GM21529 (cell line): ENCODE data around the gene NOS1AP.
"Not testable (repeated sequence)": the region's sequence is repeated elsewhere in the genome, so short reads cannot be mapped to it uniquely, and the experiment has no call there.

Experiments used
- ATAC-seq: cut with Tn5 transposase; IDR thresholded peaks from one replicate; pipeline ENCODE4 v1.9.1; 2021; ENCODE audit not compliant: unreplicated experiment

The NOS1AP gene

DNA sequence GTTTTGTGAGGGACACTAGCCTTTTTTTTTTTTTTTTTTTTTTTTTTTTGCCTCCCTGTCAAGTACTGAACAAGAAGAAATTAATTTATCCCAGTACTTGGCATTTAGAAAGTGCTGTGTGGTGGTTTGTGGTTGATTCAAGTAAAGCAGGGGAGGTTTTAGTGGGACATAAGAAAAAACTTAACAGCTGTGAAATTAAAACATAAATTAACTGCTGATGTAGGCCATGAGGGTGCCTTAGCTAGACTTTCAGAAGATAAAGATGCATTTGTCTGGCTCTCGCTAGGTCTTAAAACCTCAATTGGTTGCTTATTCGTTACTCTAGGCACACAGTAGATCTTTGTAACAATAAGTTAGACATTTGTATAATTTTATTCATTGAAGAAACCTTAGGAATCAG is 254.9 kb downstream of the NOS1AP start:
- ATAC-seq: no peak

DNA sequence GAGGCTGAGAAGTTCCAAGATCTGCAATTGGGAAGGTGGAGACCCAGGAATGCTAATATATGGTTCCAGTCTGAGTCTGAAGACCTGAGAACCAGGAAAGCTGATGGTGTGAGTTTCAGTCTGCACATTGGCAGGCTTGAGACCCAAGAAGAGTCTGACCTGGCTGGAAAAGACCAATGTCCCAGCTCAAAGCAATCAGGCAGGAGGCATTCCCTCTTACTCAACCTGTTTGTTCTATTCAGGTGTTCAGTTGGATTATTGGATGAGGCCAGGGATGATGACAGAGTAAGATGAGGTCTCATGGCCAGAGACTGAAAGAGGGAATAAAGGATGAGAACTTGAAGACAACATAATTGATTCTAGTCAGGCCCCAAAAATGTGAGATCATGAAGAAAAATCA is 257.1 kb downstream of the NOS1AP start:
- ATAC-seq: no peak

DNA sequence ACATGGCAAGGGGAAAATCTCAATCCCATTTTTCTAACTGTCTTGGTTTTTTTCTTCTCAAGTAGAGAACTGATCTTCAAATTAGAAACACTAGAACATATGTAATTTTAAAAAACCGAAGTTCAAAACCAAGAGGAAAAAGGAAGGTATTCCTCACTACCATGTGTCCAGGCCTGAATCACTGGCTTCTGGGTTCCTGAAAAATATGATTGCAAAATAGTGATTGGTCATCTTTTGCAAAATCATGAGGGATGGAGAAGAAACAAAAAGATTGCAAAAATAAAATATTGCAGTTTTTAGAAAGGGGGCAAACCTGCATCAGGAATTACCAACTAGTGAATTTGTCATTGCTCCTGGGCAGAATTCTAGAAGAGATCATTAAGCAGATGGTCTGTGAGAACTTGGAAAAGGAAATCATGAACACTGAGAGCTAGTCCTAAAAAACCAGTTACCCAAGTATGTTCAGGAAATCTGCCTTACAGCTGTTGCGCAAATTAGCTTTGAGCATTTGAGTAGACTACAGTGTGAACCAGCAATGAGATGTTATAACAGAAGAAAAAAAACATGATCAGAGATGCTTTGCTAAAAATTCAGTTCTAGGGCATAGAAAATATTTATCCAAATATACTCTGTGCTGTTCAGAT is 257.8 kb downstream of the NOS1AP start:
- ATAC-seq: no peak

DNA sequence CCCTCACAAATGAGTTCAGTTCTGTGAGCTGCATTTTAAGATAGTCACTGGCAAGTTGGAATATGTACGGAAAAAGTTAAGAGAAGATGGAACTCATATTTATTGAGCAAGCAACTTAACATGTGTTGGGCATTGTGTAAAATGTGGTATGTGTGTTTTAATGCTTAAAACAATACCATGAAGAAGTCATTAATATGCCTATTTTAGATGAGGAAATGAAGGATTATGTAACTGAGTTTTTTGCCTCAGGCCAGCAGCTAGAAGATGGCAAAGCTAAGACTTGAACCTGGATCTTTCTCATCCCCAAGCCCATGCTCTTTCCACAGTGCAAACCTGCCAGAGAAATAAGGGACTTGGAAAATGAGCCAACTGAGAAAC is 258.3 kb downstream of the NOS1AP start:
- ATAC-seq: no peak

DNA sequence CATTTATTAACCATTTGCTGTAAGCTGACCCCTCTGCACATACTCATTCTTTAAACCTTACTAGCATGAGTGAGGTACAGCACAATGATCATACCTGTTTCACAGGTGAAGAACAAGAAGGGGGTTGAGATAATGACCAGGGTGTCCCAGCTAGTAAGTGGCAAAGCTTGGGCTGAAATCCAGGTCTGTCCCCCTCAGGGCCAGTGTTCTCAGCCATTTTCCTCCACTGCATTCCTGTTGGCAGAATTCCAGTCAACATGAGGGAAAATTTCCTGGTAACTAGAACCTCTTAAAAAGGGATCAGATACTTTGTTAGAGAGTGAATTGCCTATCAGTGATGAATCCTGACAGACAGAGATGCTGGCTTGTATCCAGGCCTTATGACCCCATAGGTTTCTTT is 259.0 kb downstream of the NOS1AP start:
- ATAC-seq: no peak

DNA sequence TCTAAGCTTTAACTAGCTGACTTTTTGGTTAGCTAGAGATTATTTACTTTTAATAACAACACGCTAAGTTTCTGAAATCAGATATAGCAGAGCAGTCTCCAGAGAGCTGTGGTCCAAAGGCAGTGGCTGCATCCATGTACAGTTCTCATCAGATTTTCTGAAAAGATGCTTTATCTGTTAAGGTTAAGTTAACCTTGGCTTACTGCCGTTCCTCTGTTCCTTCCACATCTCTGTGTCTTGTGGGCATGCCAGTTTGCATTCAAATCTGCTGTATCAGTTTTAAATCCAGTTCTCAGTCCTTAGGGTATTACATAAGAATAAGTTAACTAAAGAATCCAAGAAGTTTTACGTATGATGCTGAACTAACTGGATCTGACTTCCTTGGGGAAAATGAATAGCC is 260.3 kb downstream of the NOS1AP start:
- ATAC-seq: no peak

DNA sequence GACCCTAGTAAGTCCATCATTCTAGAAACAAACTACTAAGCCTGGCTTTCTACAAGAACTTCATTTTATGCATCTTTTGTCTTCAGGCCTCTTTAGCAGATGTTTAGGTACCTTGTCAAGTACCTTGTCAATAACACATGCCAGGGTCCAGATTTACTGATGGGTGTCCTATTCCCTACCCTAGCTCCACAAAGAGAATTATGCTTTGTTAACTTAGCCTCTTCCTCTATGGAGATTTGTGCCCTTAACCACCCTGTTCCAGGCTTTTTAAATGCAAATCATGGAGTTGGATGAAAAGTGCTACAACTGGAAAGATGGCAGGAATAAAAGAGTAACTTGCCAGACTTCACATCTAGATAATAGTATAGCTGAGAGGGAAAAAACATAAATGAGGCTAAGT is 264.5 kb downstream of the NOS1AP start:
- no peak for ATAC-seq

DNA sequence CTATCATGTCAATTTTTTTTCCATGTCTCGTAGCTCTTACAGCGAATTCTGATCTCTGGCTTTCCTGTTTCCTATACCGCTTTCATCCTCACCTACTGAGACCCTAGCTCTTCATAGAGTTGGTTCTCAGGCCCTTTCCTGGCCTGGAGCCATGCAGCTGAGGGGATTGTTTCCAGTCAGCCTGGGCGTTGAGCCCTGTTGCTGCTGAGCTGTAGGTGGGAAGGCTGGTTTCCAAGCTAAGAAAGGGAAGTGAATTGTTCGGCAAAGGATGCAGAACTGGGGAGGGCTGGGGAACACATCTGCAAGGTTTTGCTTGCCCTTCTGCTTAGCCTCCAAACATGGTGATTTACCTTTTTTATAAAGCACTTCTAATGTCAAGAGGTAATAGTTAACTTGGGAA is 265.6 kb downstream of the NOS1AP start:
- ATAC-seq: no peak

DNA sequence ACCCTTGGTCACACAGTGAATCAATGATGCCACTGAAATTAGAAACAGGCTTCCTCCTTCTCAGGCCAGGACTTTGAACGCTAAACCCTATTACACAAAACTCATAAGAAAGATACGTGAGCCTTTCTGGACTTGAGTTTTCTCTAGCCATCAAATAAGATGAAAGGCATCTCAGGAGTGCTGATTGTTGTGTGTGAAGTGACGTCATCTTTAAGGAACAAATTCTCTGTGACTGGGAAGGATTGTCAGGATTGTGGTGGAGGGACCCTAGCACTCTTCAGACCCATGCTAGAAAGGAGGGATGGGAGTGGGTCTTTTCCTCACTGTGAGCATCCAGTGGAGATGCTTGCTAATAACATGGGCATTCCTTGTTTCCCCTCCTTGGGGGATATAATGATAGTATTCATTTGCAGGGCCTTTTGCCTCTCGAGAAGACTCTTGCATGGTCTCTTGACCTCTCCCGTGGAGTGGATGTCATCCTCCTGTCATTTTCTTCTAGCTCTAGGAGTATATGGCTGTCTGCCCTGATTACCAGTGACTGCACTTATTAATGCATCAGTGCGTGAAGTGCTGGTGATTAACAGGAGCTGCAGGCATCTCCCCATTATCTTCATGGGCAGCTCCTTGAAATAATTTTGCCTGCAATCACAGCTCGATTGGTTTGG is 267.3 kb downstream of the NOS1AP start:
- ATAC-seq: no peak

DNA sequence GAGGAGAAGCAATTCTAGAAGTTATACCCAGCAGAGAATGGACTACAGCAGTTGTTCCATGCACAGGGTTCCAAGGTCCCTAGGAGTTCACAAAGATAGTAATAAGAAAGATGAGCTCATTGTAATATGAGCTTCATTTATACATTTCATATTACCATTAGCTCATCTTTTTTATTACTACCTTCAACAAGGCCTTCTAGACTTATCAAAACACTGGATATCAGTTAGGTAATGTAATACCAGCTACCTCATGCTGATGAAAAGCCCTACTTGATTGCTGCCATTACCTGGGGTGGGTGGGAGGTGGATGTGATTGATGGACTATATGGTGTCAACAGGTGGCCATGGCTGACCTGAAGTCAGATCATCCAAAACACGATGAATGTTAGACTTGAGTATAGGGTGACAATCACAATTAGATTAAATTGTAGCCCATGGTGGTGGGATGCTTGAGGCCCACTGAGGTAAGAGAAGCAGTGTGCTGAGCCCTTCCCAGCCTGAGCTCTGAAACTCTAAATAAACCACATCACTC is 273.0 kb downstream of the NOS1AP start:
- no peak for ATAC-seq

DNA sequence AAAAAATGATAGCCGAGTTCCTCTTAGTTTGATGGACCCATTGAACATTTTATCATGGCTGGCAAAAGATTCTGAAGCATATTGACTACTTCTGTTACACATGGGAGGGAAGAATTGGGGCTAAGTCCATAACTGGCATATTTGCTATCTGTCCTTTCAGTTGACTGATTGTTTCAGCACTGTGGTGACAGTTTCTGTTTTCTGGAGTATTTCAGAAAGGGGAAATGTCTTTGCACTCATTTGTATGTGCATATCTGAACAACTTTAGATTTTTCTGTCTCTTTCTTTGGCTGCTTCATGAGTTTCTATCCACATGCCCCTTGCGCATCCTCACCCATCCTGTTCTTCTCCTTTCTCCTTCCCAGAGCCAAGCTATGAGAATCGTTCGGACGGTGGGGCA is 274.0 kb downstream of the NOS1AP start:
- ATAC-seq: no peak

DNA sequence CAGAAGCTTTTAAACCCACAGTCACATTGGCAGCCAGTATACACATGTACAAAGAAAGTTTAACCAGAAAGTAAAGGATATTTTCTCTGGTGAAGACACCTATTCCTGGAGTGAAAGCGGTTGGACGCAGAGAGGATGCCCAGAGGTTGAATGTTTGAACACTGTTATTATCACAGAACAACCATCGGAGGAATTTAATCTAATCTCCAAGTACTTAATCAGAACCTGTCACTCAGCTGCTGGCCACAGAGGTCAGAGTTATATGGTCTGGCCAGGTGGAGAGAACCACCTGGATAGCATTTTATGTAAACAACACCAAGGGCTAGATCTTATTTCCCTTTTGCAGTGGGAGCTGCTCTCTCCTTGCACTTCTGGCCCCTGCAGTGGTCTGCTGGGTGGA is 277.8 kb downstream of the NOS1AP start:
- ATAC-seq: no peak

DNA sequence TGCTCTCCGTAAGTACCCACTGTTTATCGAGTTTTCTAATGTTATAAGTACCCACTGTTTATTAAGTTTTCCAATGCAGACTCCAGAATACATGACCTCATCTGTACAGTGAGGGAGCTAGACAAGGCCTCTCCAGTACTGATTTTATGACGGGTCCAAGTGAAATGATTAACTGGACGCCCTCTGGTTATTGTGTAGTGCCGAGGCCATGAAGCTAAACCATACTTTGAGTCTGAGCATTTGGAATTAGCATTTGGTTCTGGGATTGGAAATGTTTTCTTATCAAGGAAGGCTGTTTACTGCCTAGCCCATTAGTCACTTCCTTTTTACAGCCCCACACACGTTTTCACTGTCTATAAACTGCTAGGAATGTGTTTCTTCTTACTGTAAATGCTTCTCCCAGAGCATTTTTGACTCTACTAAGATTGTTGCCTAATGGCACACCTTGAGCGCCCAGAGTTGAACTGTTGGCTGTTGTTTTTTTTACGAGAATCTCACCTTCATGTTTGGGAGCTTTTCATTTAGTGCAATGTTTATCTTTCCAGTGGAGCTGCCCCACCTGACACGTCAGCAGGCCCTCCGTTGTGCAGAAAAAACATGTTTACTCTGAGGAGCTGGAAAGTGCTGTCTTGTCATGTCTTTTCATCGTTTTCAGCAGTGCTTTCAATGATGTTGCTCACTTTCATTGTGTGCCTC is 280.3 kb downstream of the NOS1AP start:
- ATAC-seq: no peak

DNA sequence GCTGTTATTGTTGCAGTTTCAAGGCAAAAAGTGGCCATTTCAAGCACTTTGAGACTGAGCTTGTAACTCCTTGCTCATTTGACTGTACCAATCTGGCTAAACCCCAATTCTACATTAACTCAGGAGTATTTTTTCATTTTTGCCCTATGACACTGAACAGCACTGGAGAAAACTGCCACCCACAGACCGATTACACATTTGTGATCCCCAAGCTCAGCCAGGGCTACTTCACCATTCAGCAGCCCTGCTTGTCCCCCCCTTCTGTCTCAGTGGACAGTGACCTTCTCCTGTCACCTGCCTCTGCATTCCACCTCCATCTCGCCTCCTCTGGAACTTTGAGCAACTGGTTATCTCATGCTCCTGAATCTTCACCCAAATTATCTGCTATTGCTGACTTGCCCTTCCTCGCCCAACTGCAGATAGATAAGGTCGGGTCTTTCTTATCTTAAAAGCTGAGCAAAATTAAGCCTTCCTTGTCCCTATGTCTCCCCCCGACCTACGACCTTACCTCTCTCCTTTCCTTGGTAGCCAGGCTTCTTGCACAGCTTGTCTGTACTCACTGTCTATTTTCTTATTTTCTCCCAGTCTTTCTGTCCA is 281.9 kb downstream of the NOS1AP start:
- no peak for ATAC-seq

DNA sequence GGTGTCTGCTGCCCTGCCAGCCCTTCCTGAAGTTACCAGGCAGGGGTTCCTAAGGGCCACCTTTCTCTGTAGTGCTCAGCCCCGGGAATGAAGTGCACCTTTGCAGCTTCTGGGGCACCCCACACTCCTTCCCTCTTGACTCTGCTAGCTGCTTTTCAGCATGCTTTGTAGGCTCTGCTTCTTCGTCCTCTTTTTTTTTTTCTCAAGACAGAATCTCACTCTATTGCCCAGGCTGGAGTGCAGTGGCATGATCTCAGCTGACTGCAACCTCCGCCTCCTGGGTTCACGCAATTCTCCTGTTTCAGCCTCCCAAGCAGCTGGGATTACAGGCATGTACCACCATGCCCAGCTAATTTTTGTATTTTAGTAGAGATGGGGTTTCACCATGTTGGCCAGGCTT is 282.4 kb downstream of the NOS1AP start:
- not testable (repeated sequence) for ATAC-seq

DNA sequence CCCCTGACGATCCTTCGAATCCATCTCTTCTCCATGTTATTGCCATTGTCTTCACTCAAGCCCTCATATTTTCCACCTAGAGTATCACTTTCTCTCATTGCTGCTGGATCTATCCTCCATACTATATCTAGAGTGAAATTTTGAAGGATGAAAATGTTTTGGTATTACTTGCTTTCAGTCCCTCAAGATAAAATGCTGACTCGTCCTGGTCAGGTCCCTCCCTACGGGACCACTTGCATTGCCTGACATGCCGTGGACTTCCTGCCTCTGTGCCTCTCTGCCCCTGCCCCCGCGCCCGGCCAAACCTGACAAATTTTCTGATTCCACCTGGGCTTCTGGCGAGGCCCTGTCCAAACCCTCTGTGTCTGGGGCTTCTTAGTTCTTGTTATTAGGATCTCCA is 283.6 kb downstream of the NOS1AP start:
- ATAC-seq: no peak

DNA sequence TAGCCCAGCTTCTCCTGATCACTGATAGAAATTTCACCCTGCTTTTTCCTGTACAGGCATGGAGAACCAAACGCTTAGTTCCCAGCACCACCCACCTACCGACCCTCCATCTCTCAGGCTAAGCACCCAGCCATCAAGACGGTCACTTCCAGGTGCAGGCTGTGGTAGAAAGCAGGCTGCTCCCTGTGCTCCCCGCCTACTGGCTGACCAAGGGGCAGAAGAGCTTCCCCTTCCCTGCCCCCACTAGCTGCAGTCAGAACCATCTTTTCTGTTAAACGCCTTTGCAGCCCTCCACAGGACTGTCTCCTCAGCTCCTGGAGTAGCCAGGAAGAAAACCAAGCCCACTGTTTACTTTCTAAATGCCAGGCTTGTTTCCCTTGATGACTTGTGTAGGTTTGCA is 284.2 kb downstream of the NOS1AP start:
- no peak for ATAC-seq

DNA sequence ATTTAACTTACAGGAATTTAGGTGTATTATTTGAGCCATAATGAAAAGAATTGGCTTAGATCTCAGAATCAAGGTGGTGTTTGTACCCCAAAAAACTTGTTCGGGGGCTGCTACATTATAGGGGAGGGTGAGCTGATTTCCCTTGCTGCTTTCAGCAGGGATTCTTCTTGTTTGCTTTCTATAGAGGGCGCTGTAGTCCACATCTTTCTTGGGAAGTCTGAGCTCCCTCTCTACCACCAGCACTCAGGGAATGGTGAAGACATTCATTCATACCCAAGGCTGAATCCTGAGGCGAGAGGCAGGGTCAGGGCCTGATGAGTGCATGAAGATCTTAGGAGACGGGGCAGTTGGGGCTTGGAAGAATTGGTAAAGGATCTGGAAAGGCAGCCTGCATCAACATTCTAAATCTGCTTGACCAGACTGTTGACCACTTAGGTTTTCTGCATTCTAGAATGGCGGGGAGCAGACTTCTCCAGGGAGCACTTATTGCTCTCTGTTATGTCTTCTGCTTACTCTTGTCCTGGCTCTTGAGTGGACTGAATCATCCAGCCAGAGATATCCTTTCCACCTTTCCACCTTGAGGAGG is 288.3 kb downstream of the NOS1AP start:
- no peak for ATAC-seq

DNA sequence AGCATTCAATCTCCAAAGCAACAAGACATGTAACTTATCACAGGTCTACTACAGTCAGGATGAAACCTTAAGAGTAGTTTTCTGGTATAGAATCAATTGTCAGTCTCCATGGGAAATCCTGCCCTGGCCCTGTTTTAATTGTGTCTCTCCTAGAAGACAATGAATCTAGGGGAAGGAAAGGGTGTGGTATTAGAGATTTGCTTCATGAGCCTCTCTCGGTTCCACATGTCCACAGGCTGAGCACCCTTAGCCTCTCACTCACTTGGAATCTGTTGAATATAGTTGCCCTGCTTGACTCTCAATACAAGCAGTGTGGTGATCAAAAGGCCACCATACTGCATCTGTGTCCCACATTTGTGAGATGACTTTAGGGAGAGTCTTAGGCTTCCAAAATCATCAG is 289.4 kb downstream of the NOS1AP start:
- no peak for ATAC-seq

DNA sequence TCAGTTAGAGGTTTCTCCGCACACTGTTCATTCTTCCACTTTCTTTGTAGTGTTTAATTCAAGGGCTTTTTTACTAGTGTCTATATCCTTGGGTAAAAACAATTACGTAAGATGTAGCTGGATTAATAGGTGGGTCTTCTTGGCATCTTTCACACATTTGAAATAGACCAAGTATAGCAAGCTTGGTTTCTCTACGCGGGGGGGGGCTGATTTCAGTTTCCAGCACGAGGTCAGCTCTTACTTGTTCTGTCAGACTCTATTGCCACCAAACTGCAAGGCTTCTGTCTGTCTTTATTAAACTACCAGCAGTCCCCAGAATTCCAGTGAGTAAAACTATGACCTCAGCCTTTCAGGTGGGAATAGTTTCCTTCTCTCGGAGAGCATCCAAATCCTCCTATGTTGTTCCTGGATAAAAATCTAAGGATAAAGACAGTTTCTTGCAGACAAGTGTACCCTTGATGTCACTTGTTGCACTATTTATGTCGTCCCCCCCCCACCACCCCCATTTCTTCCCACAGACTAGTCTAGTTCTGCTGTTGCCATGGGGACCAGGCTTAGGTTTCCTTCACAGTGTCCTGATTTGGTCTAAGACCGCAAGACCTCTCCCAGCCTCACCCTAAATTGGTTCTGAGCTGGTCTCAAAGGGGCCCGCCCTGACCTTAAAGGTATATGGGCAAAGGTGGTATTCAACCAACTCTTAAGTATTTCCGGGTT is 290.2 kb downstream of the NOS1AP start:
- ATAC-seq: no peak
